Measurements from ENCODE around the gene EPHA5. TPM values are rescaled to one million over a fixed set of nuclear protein-coding genes. Genes with fewer than 3 reads are reported as not detected.

The EPHA5 gene
- total RNA-seq, 1 experiment from 2014 or later = not detected

DNA sequence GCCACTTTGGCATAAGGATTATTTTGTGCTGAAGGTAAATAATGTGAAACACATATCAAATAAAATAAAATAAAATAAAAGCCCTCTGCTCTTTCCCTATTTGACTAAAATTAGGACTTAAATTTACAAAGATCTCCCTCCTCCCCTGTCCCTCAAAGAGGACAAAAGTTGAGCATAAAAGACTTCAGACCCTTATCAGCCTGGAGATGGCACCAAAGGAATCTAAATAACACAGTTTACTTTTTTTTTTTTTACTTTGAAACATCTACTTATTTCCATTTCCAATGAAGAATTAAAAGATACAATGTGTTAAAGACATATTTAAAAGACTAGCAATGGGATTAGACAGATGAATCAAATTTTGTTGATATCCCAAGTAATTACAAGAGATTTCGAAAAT lies 89.7 kb downstream of the EPHA5 start:
- no peak for DNase-seq
- Histone ChIP-seq H2BK5ac (ENCODE audit: insufficient read length, low read length) (no peak overlapping the region), H3K27me3 (ENCODE audit: insufficient read depth, low read length) (no peaks in the 10 kb centered on the region), H3K4me2 (ENCODE audit: insufficient read depth, insufficient read length, low read length) (no peak overlapping the region), H3K27ac (ENCODE audit: insufficient read length, low read depth, low read length) (no peak overlapping the region), H3K14ac (ENCODE audit: insufficient read depth, low read length) (no peak overlapping the region), H2AK5ac (ENCODE audit: insufficient read length, low read length) (no peak overlapping the region), H2AFZ (ENCODE audit: low read length) (no peak overlapping the region), H3T11ph (ENCODE audit: low read length) (no peak overlapping the region), H4K8ac (replicated peaks; ENCODE audit: insufficient read length, low read depth, low read length) (no peak overlapping the region), H3K23ac (ENCODE audit: insufficient read length, low read depth, low read length) (no peak overlapping the region), H2BK15ac (ENCODE audit: low read depth, low read length) (no peak overlapping the region), H2BK20ac (ENCODE audit: low read depth, low read length, poor library complexity, severe bottlenecking) (no peak overlapping the region), H4K20me1 (ENCODE audit: control insufficient read depth, insufficient read depth, insufficient read length) (no peaks in the 10 kb centered on the region), H3K23me2 (ENCODE audit: insufficient read length, low read depth, low read length, poor library complexity, severe bottlenecking) (no peaks in the 10 kb centered on the region), H3K79me2 (ENCODE audit: insufficient read depth, low read length) (no peaks in the 10 kb centered on the region), H3K9me3 (ENCODE audit: control insufficient read depth, low read depth, low read length) (no peaks in the 10 kb centered on the region), H4K91ac (ENCODE audit: insufficient read length, low read depth, low read length) (no peak overlapping the region), H3K56ac (ENCODE audit: insufficient read length, low read depth, low read length) (no peak overlapping the region), H3K4me1 (ENCODE audit: insufficient read depth, low read length) (no peaks in the 10 kb centered on the region), H3K9ac (ENCODE audit: extremely low read depth, insufficient read length, low read length) (no peak overlapping the region), H2BK120ac (ENCODE audit: low read depth, low read length, poor library complexity, severe bottlenecking) (no peak overlapping the region), H2BK12ac (ENCODE audit: insufficient read length, low read depth, low read length) (no peak overlapping the region), H3K79me1 (ENCODE audit: insufficient read depth, low read depth, low read length, poor library complexity, severe bottlenecking) (no peaks in the 10 kb centered on the region), H4K5ac (ENCODE audit: insufficient read length, low read depth, low read length) (no peak overlapping the region), H3K4ac (ENCODE audit: low read depth, low read length) (no peak overlapping the region), H3K18ac (ENCODE audit: insufficient read length, low read depth, low read length) (no peak overlapping the region)
- Mint-ChIP-seq H3K27ac (peak overlapping the region in 1 of 3 experiments; percentile 32; a peak in 2 of 7 replicates), H3K27me3 (ENCODE audit: low read depth) (no peaks in the 10 kb centered on the region), H3K4me3 (no peak overlapping the region), H3K4me1 (peaks cover 11 to 12% of the 10 kb centered on the region in 2 experiments), H3K9me3 (no peaks in the 10 kb centered on the region), H3K36me3 (ENCODE audit: insufficient read depth in 1 of 3, low read depth in 3 of 3) (no peaks in the 10 kb centered on the region)
- TF ChIP-seq, protein P1, sequence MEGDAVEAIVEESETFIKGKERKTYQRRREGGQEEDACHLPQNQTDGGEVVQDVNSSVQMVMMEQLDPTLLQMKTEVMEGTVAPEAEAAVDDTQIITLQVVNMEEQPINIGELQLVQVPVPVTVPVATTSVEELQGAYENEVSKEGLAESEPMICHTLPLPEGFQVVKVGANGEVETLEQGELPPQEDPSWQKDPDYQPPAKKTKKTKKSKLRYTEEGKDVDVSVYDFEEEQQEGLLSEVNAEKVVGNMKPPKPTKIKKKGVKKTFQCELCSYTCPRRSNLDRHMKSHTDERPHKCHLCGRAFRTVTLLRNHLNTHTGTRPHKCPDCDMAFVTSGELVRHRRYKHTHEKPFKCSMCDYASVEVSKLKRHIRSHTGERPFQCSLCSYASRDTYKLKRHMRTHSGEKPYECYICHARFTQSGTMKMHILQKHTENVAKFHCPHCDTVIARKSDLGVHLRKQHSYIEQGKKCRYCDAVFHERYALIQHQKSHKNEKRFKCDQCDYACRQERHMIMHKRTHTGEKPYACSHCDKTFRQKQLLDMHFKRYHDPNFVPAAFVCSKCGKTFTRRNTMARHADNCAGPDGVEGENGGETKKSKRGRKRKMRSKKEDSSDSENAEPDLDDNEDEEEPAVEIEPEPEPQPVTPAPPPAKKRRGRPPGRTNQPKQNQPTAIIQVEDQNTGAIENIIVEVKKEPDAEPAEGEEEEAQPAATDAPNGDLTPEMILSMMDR (conservative IDR thresholded peaks at IDR 0.05) = peak; percentile 43; the same call in 2 of the 3 replicates
- no CpG with 5 or more reads among the region's 1 CpG for WGBS (ENCODE audit: extremely low coverage, insufficient read length, low lambda C conversion rate)
